GM19043 (cell line): ENCODE data around the gene TSPAN9.

ENCODE experiments used
- ATAC-seq: cut with Tn5 transposase; IDR thresholded peaks from one replicate; pipeline ENCODE4 v1.9.1; 2021; ENCODE audit warnings: low read depth; ENCODE audit not compliant: unreplicated experiment

Gene TSPAN9

GRCh38 chr12:3119756-3120601, 42.8 kb downstream of the TSPAN9 start:
- ATAC-seq: no peak

DNA sequence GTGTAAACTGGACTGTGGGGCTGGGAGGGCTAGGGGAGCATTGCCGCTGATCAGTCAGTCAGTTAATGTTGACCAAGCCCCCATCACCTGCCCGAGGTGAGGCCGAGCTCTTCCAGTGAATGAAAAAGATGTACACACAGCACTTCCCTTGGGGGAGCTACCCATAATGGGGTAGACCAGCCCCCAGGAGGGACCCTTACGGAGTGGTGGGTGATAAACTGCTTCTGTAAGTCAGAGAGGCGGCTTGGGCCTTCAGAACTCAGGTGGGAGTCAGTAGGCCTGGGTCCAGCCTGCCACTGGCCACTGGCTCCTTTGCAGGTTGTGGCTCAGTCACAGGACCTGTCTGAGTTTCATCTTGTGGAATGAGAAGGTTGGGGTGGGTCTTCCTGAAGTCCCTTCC, 43.5 kb downstream of the TSPAN9 start:
- no peak for ATAC-seq

DNA sequence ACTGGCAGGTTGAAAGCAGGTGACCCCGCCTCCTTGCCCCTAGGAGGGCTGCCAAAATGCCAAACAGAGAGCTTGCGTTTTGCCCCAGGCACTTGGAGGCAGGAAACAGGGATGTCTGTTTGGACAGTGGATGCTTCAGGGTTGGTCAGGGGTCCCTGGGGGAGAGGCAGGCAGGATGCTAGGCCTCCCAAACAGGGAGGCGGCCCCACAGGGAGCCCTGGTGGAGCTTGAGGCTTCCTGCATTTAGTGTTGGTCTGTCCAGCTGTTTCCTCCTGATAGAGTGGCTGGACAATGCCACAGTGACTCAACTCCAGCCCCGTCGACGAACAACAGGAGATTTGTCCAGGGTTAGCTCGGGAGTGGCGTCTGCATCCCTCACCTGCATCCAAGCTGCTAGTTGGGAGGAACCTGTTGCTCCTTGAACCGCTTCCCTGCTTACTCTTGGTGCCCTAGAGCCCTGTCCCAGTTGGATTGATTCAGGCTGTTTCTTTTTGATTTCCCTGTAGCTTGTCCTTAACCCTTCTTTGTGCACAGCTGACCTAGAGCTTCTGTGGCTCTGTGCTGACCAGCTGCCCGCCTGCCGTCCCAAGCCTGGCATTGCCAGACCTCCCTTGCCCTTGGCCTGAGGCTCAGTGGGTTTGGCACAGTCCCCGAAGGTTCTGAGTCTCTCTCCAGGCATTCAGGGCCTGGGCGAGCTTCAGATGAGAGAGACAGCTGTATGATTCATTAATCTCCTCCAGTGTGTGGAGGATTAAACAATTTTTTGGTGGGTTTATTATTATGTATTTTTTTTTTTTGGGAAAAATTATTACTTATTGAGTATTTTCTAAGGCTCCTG, 45.9 kb downstream of the TSPAN9 start:
- no peak for ATAC-seq

DNA sequence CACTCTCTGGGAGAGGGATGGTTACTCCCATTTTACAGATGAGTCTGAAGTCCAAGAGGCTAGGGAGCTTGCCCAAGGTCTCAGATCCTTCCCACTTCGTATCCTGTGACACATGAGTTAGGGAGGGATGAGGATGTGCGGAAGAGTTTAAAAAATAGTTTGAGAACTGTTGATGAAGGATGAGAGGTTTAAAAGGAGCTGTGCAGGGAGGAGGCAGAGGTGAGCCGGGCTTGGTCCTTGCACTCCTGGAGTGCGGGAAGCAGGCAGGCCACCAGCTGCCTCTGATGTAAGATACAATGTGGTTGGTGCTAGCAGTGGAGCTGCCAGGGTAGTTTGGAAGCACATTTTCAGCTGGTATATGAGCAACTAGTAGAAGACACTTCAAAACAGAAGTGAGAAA, 46.5 kb downstream of the TSPAN9 start:
- ATAC-seq: no peak

DNA sequence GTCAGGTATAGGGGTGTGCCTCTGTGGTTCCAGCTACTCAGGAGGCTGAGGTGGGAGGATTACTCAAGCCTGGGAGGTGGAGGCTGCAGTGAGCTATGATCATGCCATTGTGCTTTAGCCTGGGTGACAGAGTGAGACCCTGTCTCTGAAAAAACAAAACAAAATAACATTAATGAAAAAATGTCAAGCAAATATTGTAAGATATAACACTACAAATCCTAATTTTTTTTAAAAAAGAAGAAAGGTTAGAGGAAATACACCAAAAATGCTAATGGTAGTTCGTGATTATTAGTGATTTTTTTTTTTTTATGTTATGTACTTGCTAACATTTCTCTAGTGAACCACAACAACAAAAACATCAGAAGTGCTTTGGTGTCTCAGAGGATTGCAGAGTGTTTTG, 47.7 kb downstream of the TSPAN9 start:
- ATAC-seq: no peak

GRCh38 chr12:3125674-3126073, 48.5 kb downstream of the TSPAN9 start:
- no peak for ATAC-seq

DNA sequence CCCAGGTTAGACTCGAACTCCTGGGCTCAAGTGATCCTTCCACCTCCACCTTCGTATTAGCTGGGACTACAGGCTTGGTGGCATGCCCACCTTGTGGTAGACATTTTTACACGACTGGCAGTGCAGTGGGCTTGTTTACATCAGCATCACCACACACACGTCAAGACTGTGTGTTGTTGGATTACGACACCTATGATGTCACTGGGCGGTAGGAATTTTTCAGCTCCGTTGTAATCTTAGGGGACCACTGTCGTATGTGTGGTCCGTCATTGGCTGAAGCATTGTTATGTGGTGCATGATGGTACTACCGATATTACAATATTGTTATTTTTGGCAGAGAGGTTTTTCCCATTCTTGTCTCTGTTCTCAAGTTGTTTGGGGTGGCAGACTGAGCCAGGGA, 50.7 kb downstream of the TSPAN9 start:
- ATAC-seq: no peak

GRCh38 chr12:3128498-3129293, 51.5 kb downstream of the TSPAN9 start:
- no peak for ATAC-seq

DNA sequence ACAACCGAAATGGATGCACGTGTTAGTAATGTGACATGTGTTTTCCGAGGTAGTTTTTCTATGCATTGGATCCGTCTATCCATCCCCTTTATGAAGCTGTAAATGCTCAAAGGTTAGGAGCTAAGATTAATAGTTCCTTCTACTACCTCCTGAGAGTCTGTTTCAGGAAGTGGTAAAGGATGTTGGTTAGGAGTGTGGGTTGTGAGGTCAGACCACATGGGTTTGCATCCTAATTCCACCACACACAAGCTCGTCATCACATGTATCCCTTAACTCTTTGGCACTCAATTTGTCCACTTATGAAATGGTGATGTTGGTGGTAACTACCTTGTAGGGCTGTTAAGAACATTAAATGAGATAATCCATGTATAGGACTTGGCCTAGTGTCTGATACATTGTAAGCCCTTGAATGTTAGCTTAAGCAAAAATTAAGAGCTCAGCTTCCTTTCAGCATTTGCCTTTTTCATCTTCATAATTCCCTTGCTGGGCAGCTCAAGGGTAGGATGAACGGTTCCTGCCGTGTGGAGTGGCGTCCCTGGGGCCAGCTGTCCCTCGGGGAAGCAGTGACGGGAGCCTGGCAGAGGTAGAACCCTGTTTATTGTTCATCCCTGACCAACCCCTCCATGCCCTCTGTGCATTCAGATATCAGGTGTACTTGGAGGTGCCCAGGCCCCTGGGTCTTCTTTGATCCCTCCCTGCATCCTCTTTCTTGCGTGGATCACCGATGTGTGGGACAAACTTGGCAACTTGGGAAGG, 52.3 kb downstream of the TSPAN9 start:
- no peak for ATAC-seq

DNA sequence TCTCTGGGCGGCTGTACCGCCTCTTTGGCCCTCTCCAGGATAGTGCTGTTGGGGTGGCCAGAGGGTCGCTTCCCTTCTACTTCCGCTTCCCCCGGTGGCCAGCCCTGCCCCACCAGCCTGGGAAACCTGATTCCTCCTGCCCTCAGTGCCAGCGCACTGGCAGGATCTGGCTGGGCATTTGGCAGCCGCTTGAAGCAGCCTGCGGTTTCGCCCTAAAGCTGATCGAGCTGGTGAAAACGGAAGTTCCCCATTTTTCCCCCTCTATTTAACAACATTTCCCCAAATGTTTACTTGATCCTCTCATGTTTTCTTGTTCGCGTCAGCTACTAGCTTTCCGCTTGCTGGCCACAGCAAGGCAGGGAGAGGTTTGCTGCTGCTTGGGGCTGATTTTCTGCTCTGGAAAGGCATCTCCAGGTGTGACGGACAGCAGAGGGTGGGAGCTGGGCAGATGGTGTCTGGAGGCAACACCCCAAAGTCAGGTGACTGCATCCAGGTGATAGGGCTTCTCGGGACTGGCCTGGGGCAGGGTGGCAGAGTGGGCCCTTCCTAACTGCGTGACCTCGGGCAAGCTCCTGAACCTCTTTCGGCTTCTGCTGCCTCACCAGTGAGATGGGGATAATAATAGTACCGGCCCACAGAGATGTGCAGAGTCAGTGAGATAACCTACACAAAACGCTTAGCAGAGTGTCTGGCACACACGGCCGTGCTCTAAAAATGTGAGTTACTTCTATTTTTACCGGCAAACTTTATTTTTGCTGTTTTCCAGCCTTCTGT, 53.1 kb downstream of the TSPAN9 start:
- no peak for ATAC-seq

DNA sequence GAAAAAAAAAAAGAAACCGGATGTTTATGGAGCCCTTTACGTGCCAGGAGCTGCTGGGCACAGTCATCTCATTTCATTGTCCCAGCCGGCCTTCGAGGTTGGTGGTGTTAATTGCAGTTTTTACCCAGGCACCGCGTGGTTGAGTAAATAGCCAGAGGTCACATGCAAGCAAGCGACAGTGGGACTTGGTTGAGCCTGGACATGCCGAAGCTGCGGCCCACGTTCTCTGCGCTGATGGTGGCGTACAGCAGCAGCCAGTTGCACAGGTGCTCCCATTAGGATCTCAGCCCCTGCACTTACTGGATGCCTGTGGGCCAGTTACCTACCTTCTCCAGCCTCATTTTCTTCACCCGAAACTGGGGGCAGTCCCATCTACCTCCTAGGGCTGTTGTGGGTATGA, 54.0 kb downstream of the TSPAN9 start:
- no peak for ATAC-seq

DNA sequence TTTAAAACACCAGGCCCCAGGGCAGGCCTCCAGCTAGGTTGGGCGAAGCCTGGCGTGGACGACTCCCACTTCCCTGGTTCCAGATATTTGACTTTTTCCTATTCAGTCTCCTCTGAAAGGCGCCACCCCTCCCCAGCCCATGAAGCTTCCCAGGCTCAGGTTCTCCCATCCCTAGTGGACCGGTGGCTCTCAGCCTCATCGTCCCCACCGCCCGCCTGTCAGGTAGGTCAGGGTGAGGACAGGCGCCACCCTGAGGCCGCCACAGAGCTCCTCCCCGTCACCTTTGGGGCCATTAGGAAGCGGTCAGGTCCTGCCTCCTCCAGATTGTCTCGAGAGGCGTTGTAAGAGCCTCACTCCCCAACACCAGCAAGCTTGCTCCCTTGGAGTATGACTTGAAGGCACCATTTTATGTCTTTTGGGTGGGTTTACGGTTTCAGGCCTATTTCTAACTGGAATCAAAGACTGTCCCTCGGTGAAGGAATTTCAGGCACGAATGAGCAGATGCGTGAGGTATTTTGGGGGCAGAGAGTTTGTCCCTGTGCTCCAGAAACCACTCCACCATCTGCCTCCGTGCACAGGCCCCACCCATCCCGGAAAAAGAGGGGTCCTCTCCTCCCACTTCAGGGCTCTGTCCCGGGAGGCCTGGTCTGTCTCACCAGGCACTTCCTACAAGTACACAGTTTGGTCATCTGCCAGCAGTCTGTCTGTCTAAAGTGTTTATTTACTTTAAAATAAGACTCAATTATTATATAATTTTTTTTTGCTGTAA, 55.6 kb downstream of the TSPAN9 start:
- no peak for ATAC-seq

- ATAC-seq: no peak
Observed at GRCh38 chr12:3133405-3133783, 56.2 kb downstream of the TSPAN9 start.

- ATAC-seq: no peak
Observed at GRCh38 chr12:3134126-3134525, 56.9 kb downstream of the TSPAN9 start.

DNA sequence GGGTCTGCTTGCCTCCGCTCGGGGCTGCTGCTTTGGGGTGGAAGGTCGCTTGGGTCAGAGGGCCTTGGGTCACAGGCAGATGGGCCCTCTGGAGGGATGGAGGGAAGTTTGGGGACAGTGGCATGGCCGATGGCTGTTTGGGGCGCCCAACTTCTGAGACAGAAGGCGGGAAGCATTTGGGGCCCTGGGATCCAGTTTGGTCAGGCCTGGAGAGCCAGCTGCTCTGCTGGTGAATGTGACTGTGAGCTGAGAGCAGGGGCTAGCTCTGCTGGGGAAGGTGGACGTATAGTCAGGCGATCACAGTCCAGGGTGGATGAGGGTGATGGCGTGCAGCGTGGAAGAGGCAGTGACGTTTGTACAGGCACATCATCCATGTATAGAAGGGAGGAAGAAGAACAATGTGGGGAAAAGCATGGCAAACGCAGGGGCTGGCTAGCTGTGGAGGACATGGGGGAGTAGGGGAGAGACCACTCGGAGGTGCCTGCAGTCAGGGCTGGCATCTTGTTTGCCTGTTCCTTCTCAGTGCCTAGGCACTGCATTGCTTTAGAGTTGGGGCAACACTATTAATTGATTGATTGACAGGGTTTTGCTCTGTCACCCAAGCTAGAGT, 57.5 kb downstream of the TSPAN9 start:
- no peak for ATAC-seq

- peak; percentile 51 for ATAC-seq
Observed at GRCh38 chr12:3135522-3136461, 58.6 kb downstream of the TSPAN9 start.

GRCh38 chr12:3136641-3137267, 59.6 kb downstream of the TSPAN9 start:
- no peak for ATAC-seq
